ENCODE data around the gene MAD1L1.

GRCh38 chr7:2045559-2046405 lies 187.0 kb downstream of the MAD1L1 start:
- TF ChIP-seq CTCF (conservative IDR thresholded peaks at IDR 0.05 in 1 of 2, IDR thresholded peaks at IDR 0.05 in 1 of 2; ENCODE audit: low read depth in 1 of 2, low read length in 2 of 2) (no peak), EZH2 (IDR thresholded peaks at IDR 0.05; ENCODE audit: low read length, missing control alignments) (no peak)

Measured in fibroblast of lung (primary cell).